ENCODE data around the gene HORMAD2. TPM values are rescaled to one million over a fixed set of nuclear protein-coding genes. Genes with fewer than 3 reads are reported as not detected.
A peak's percentile ranks its signal among the peaks of the same experiment; 100 is the strongest.
"Not testable (repeated sequence)": the region's sequence is repeated elsewhere in the genome, so short reads cannot be mapped to it uniquely, and the experiment has no call there.

HORMAD2 gene
- total and polyA plus RNA-seq, 2 donors = 0.09 to 0.11 TPM

GRCh38 chr22:30073743-30074142, 6.5 kb upstream of the HORMAD2 start:
- no peak for DNase-seq (ENCODE audit: low read depth in 6 of 9, low spot score in 9 of 9)
- no peak overlapping the region for H3K27ac ChIP-seq (ENCODE audit: low read depth in 1 of 2, low read length in 1 of 2)
- H3K9me3 ChIP-seq (ENCODE audit: control insufficient read depth in 2 of 2, insufficient read depth in 1 of 2, low read length in 1 of 2) = no peaks in the 10 kb centered on the region
- 89% methylated on average over 2 of the region's 2 CpGs for WGBS
- H3K36me3 ChIP-seq (ENCODE audit: control insufficient read depth in 2 of 2, insufficient read depth in 2 of 2, low read length in 1 of 2) = no peaks in the 10 kb centered on the region
- H3K4me3 ChIP-seq (ENCODE audit: low read length in 2 of 2) = no peak overlapping the region
- peaks cover 0 to 6% of the 10 kb centered on the region in 2 donors for H3K27me3 ChIP-seq (ENCODE audit: control insufficient read depth in 2 of 2, insufficient read depth in 1 of 2, low read length in 1 of 2)
- H3K4me1 ChIP-seq (ENCODE audit: control insufficient read depth in 2 of 2, insufficient read depth in 2 of 2, low read length in 2 of 2) = peaks cover 0 to 7% of the 10 kb centered on the region in 2 donors

- Histone ChIP-seq H3K9me3 (ENCODE audit: control insufficient read depth in 2 of 2, insufficient read depth in 1 of 2, low read length in 1 of 2) (no peaks in the 10 kb centered on the region), H3K4me1 (ENCODE audit: control insufficient read depth in 2 of 2, insufficient read depth in 2 of 2, low read length in 2 of 2) (peaks cover 0 to 10% of the 10 kb centered on the region in 2 donors), H3K27me3 (ENCODE audit: control insufficient read depth in 2 of 2, insufficient read depth in 1 of 2, low read length in 1 of 2) (peaks cover 0 to 10% of the 10 kb centered on the region in 2 donors), H3K4me3 (ENCODE audit: low read length in 2 of 2) (no peak overlapping the region), H3K27ac (ENCODE audit: low read depth in 1 of 2, low read length in 1 of 2) (no peak overlapping the region), H3K36me3 (ENCODE audit: control insufficient read depth in 2 of 2, insufficient read depth in 2 of 2, low read length in 1 of 2) (no peaks in the 10 kb centered on the region)
- WGBS = 88% methylated on average over 3 of the region's 3 CpGs
- DNase-seq (ENCODE audit: low read depth in 6 of 9, low spot score in 9 of 9) = no peak
Measured at GRCh38 chr22:30074147-30074546, 6.1 kb upstream of the HORMAD2 start.

GRCh38 chr22:30074994-30075393, 5.3 kb upstream of the HORMAD2 start:
- no peak for DNase-seq (ENCODE audit: low read depth in 6 of 9, low spot score in 9 of 9)
- H3K27ac ChIP-seq (ENCODE audit: low read depth in 1 of 2, low read length in 1 of 2) = no peak overlapping the region
- 94% methylated on average over 3 of the region's 3 CpGs for WGBS
- peaks cover under 1 to 13% of the 10 kb centered on the region in 2 donors for H3K4me1 ChIP-seq (ENCODE audit: control insufficient read depth in 2 of 2, insufficient read depth in 2 of 2, low read length in 2 of 2)
- no peak overlapping the region for H3K4me3 ChIP-seq (ENCODE audit: low read length in 2 of 2)
- H3K36me3 ChIP-seq (ENCODE audit: control insufficient read depth in 2 of 2, insufficient read depth in 2 of 2, low read length in 1 of 2) = no peaks in the 10 kb centered on the region
- peaks cover 0 to 19% of the 10 kb centered on the region in 2 donors for H3K27me3 ChIP-seq (ENCODE audit: control insufficient read depth in 2 of 2, insufficient read depth in 1 of 2, low read length in 1 of 2)
- no peaks in the 10 kb centered on the region for H3K9me3 ChIP-seq (ENCODE audit: control insufficient read depth in 2 of 2, insufficient read depth in 1 of 2, low read length in 1 of 2)

- no peak for DNase-seq (ENCODE audit: low read depth in 6 of 9, low spot score in 9 of 9)
- peaks cover 0 to 29% of the 10 kb centered on the region in 2 donors for H3K27me3 ChIP-seq (ENCODE audit: control insufficient read depth in 2 of 2, insufficient read depth in 1 of 2, low read length in 1 of 2)
Measured at GRCh38 chr22:30077279-30077880, 2.9 kb upstream of the HORMAD2 start.

GRCh38 chr22:30078320-30079311, 1.6 kb upstream of the HORMAD2 start:
- WGBS = 84% methylated on average over 10 of the region's 10 CpGs
- H3K9me3 ChIP-seq (ENCODE audit: control insufficient read depth in 2 of 2, insufficient read depth in 1 of 2, low read length in 1 of 2) = peaks cover 0 to 4% of the 10 kb centered on the region in 2 donors
- H3K27ac ChIP-seq (ENCODE audit: low read depth in 1 of 2, low read length in 1 of 2) = peak overlapping the region in 1 of 2 donors; percentile 65
- H3K36me3 ChIP-seq (ENCODE audit: control insufficient read depth in 2 of 2, insufficient read depth in 2 of 2, low read length in 1 of 2) = no peaks in the 10 kb centered on the region
- DNase-seq (ENCODE audit: low read depth in 6 of 9, low spot score in 9 of 9) = peak in 4 of 9 donors; percentile 9 to 44 (median 16)
- H3K4me3 ChIP-seq (ENCODE audit: low read length in 2 of 2) = no peak overlapping the region
- H3K27me3 ChIP-seq (ENCODE audit: control insufficient read depth in 2 of 2, insufficient read depth in 1 of 2, low read length in 1 of 2) = peaks cover 0 to 29% of the 10 kb centered on the region in 2 donors
- peaks cover 5 to 13% of the 10 kb centered on the region in 2 donors for H3K4me1 ChIP-seq (ENCODE audit: control insufficient read depth in 2 of 2, insufficient read depth in 2 of 2, low read length in 2 of 2)

More at GRCh38 chr22:30077279-30077880, 2.9 kb upstream of the HORMAD2 start:
- no peak overlapping the region for H3K27ac ChIP-seq (ENCODE audit: low read depth in 1 of 2, low read length in 1 of 2)
- H3K4me1 ChIP-seq (ENCODE audit: control insufficient read depth in 2 of 2, insufficient read depth in 2 of 2, low read length in 2 of 2) = peaks cover 5 to 13% of the 10 kb centered on the region in 2 donors
- WGBS = 92% methylated on average over 3 of the region's 3 CpGs
- H3K4me3 ChIP-seq (ENCODE audit: low read length in 2 of 2) = no peak overlapping the region
- peaks cover 0 to 4% of the 10 kb centered on the region in 2 donors for H3K9me3 ChIP-seq (ENCODE audit: control insufficient read depth in 2 of 2, insufficient read depth in 1 of 2, low read length in 1 of 2)
- H3K36me3 ChIP-seq (ENCODE audit: control insufficient read depth in 2 of 2, insufficient read depth in 2 of 2, low read length in 1 of 2) = no peaks in the 10 kb centered on the region

- H3K36me3 ChIP-seq (ENCODE audit: control insufficient read depth in 2 of 2, insufficient read depth in 2 of 2, low read length in 1 of 2) = no peaks in the 10 kb centered on the region
- H3K9me3 ChIP-seq (ENCODE audit: control insufficient read depth in 2 of 2, insufficient read depth in 1 of 2, low read length in 1 of 2) = peaks cover 0 to 4% of the 10 kb centered on the region in 2 donors
- H3K4me1 ChIP-seq (ENCODE audit: control insufficient read depth in 2 of 2, insufficient read depth in 2 of 2, low read length in 2 of 2) = peaks cover 5 to 13% of the 10 kb centered on the region in 2 donors
- no peak overlapping the region for H3K27ac ChIP-seq (ENCODE audit: low read depth in 1 of 2, low read length in 1 of 2)
- no peak for DNase-seq (ENCODE audit: low read depth in 6 of 9, low spot score in 9 of 9)
- 95% methylated on average over 9 of the region's 9 CpGs for WGBS
- H3K4me3 ChIP-seq (ENCODE audit: low read length in 2 of 2) = no peak overlapping the region
- peaks cover 0 to 29% of the 10 kb centered on the region in 2 donors for H3K27me3 ChIP-seq (ENCODE audit: control insufficient read depth in 2 of 2, insufficient read depth in 1 of 2, low read length in 1 of 2)
Measured at GRCh38 chr22:30080805-30081204, 541 bp downstream of the HORMAD2 start.

GRCh38 chr22:30086496-30086895, 6.2 kb downstream of the HORMAD2 start:
- WGBS = 77% methylated on average over 2 of the region's 2 CpGs

GRCh38 chr22:30087037-30087436, 6.8 kb downstream of the HORMAD2 start:
- H3K36me3 ChIP-seq (ENCODE audit: control insufficient read depth in 2 of 2, insufficient read depth in 2 of 2, low read length in 1 of 2); H3K27ac ChIP-seq (ENCODE audit: low read depth in 1 of 2, low read length in 1 of 2); H3K27me3 ChIP-seq (ENCODE audit: control insufficient read depth in 2 of 2, insufficient read depth in 1 of 2, low read length in 1 of 2); H3K4me3 ChIP-seq (ENCODE audit: low read length in 2 of 2); DNase-seq (ENCODE audit: low read depth in 6 of 9, low spot score in 9 of 9); H3K4me1 ChIP-seq (ENCODE audit: control insufficient read depth in 2 of 2, insufficient read depth in 2 of 2, low read length in 2 of 2); H3K9me3 ChIP-seq (ENCODE audit: control insufficient read depth in 2 of 2, insufficient read depth in 1 of 2, low read length in 1 of 2): not testable (repeated sequence)
- 97% methylated on average over 5 of the region's 5 CpGs for WGBS

More at GRCh38 chr22:30086496-30086895, 6.2 kb downstream of the HORMAD2 start:
- no peak for DNase-seq (ENCODE audit: low read depth in 6 of 9, low spot score in 9 of 9)
- H3K4me1 ChIP-seq (ENCODE audit: control insufficient read depth in 2 of 2, insufficient read depth in 2 of 2, low read length in 2 of 2) = no peaks in the 10 kb centered on the region
- no peak overlapping the region for H3K4me3 ChIP-seq (ENCODE audit: low read length in 2 of 2)
- H3K27ac ChIP-seq (ENCODE audit: low read depth in 1 of 2, low read length in 1 of 2) = no peak overlapping the region
- H3K9me3 ChIP-seq (ENCODE audit: control insufficient read depth in 2 of 2, insufficient read depth in 1 of 2, low read length in 1 of 2) = no peaks in the 10 kb centered on the region
- no peaks in the 10 kb centered on the region for H3K36me3 ChIP-seq (ENCODE audit: control insufficient read depth in 2 of 2, insufficient read depth in 2 of 2, low read length in 1 of 2)
- no peaks in the 10 kb centered on the region for H3K27me3 ChIP-seq (ENCODE audit: control insufficient read depth in 2 of 2, insufficient read depth in 1 of 2, low read length in 1 of 2)

GRCh38 chr22:30087611-30088010, 7.3 kb downstream of the HORMAD2 start:
- Histone ChIP-seq H3K4me1 (ENCODE audit: control insufficient read depth in 2 of 2, insufficient read depth in 2 of 2, low read length in 2 of 2) (no peaks in the 10 kb centered on the region), H3K9me3 (ENCODE audit: control insufficient read depth in 2 of 2, insufficient read depth in 1 of 2, low read length in 1 of 2) (no peaks in the 10 kb centered on the region), H3K36me3 (ENCODE audit: control insufficient read depth in 2 of 2, insufficient read depth in 2 of 2, low read length in 1 of 2) (no peaks in the 10 kb centered on the region), H3K4me3 (ENCODE audit: low read length in 2 of 2) (no peak overlapping the region), H3K27ac (ENCODE audit: low read depth in 1 of 2, low read length in 1 of 2) (no peak overlapping the region), H3K27me3 (ENCODE audit: control insufficient read depth in 2 of 2, insufficient read depth in 1 of 2, low read length in 1 of 2) (no peaks in the 10 kb centered on the region)
- DNase-seq (ENCODE audit: low read depth in 6 of 9, low spot score in 9 of 9) = no peak
